Hematopoietic multipotent progenitor cell treated with erythropoietin and hydrocortisone succinate and interleukin-3 and kit ligand, for 6 days (in vitro differentiated cells): ENCODE measurements around the gene UBAC1.
A peak's percentile ranks its signal among the peaks of the same experiment; 100 is the strongest.
"Not testable (repeated sequence)": the region's sequence is repeated elsewhere in the genome, so short reads cannot be mapped to it uniquely, and the experiment has no call there.

Experiments
- DNase-seq: peaks from one replicate; pipeline ENCODE4 v3.0.0-alpha.2; 2015

UBAC1 gene

DNA sequence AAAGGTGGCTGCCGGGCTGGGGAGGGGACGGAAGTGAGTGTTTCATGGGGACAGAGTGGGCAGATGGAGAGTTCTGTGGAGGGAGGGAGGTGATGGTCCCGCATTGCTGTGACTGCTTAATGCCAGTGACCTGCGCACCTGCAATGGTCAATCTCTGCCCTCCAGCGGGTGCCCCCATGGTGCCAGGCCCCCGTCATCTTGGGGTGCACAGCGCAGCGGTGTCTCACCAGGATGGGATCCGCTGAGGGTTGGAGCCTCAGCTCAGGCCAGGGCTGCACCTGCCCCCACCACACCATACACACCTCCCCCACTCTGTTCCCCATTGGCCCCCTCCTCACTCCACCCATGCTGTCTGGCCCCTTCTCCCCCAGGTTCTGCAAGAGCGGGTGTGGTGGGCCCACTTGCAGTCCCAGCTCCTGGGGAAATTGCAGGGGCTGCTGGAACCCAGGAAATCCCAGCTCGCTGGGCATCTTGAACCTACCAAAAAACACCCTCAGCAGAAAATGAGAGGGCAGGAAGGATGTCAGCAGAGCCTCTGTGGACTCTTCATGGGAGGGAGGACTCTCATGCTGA is 41.8 kb downstream of the UBAC1 start:
- DNase-seq = no peak

DNA sequence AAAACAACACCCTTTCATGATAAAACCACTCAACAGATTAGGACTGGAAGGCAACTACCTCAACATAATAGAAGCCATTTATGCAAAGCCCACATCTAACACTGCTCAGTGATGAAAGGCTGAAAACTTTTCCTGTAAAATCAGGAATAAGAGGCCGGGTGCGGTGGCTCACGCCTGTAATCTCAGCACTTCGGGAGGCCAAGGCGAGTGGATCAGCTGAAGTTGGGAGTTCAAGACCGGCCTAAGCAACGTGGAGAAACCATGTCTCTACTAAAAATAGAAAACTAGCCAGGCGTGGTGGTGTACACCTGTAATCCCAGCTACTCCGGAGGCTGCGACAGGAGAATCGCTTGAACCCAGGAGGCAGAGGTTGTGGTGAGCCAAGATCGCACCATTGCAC is 44.9 kb downstream of the UBAC1 start:
- not testable (repeated sequence) for DNase-seq

DNA sequence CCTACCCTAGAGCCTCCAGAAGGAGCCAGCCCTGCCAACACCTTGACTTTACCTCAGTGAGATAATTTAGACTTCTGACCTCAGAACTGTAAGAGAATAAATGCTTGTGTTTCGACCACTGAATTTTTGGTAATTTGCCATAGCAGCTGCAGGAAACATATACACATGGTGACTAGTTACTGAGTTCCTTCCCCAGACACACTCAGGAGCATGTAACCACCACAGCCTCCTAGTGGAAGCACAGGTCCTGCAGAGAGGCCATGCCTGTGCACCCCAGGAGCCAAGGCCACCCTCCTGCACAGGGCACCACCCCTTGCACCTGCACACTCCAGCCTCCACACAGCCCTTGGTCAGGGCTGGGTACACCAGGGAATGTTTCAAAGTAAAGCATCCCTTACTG is 46.3 kb downstream of the UBAC1 start:
- DNase-seq = no peak

DNA sequence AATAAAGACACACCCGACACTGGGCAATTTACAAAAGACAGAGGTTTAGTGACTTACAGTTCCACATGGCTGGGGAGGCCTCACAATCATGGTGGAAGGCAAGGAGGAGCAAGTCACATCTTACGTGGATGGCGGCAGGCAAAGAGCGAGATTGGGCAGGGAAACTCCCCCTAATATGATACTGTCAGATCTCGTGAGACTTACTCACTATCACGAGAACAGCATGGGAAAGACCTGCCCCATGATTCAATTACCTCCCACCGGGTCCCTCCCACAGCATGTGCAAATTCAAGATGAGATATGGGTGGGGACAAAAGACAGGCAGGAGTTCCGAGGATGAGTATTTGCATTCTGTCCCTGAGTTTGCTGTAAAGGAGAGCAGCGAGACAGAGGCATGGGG is 49.9 kb downstream of the UBAC1 start:
- DNase-seq = peak; percentile 33

- DNase-seq = no peak
Measured at GRCh38 chr9:135910757-135911156, 50.4 kb downstream of the UBAC1 start.

GRCh38 chr9:135910216-135910615 is 51.0 kb downstream of the UBAC1 start:
- DNase-seq = no peak

GRCh38 chr9:135909371-135909770 is 51.8 kb downstream of the UBAC1 start:
- DNase-seq = no peak

- DNase-seq = peak; percentile 27
Measured at GRCh38 chr9:135908754-135909204, 52.4 kb downstream of the UBAC1 start.

- DNase-seq = peak; percentile 38
Measured at GRCh38 chr9:135908093-135908753, 53.0 kb downstream of the UBAC1 start.

DNA sequence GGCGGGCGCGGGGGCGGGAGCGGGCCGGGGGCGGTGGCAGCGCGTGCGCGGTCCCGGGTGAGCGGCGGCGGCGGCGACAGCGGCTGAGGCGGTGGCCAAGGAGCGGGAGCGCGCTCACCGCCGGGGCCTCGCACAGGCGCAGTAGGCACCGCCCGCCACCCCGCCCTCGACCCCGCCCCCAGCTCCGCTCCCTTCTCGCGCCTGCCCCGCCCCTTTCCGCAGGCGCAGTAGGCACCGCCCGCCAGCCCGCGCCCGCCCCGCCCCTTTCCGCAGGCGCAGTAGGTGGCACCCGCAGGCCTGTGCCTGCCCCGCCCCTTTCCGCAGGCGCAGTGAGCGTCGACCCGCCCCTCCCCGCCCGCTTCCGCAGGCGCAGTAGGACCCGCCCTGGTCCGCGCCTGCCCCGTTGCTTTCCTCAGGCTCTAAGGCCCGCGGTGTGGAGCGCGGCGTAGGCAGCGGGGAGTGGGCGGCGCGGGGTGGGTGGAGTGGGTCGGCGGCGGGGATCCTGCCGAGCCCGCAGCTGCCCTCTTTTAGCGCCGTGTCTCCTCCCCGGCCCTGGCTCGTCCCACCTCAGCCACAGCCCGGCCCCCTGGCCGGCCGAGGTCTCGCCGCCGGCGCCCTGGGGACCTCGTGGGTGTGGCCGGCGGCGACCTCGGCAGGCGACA is 53.6 kb downstream of the UBAC1 start, which contains the start of gene CAMSAP1:
Gene CAMSAP1, minus strand, starts transcription at position 116 of the 662 bp plus-strand sequence. CDS start 387 bp downstream, outside the sequence.
- DNase-seq = peak; percentile 95

- peak; percentile 48 for DNase-seq
Measured at GRCh38 chr9:135907006-135907430, 54.2 kb downstream of the UBAC1 start.

DNA sequence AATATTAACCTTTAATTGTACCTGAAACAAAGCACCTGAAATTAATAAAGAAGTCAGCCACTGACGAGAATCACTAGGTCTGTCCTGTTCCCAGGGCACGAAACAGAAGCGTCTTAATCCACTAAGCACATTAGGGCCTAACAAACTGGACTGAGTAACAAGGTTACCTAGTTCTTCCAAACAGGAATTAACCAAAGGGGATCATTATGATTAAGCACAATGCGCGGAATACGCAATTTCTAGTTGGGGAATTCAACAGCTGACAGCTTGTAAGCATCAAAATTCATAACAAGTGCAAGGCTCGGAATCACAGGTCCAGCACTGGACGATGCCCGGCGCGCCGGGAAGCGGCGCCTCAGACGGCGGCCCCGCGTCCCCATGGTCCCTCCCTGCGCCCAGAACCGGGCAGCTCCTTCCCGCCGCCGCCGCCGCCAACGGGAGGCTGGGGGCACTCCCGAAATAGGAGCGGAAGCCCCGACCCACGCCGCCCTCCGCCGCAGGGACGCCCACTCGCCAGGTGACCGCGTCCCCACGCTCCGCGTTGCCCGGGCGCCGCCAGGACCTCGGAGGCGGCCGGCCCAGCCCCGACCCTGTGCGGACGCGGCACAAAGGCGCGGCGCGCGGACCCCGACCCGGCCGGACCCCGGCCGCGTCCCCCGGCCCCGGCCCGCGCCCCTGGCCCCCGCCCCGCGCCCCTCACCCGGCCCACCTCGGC is 54.7 kb downstream of the UBAC1 start:
- peak; percentile 53 for DNase-seq

DNA sequence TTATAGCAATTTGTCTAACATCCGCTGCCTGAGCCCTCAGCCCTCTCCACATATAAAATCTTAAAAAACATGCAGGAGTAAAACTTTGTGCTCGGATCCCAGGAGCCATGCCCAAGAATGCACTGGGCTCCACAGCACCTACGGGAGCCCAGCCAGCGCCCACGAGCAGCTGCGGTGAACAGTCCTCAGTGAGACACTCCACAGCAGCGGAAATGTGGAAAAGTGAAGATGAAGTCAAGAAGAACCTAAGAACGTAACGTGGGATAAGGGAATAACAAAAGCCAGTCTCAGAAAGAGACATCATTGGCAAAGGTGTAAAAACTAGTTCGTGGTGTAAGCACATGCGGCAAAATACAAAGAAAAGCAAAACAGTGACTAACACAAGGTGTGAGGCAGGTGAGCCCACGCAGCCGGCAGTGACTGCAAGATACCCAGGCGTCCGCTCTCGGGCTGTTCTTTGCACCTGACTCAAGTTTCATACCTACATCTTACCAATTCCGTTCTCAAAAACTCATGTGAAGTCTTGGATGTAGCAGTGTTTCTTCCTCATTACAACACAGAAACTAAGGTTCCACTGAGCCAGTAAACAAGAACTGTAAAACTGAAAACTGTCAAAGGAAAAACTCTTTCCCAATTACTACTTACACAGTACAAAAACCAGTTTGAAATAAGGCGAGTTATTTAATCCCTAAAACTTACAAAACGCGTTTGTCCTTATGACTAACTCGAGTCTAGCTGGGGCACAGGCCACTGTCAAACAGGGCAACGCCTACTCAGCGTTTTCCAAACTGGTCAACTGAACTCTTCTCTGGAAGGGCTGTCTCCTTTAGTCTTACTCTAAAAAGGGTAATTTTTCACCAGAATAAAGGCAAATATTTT is 55.6 kb downstream of the UBAC1 start:
- DNase-seq = peak; percentile 47

DNA sequence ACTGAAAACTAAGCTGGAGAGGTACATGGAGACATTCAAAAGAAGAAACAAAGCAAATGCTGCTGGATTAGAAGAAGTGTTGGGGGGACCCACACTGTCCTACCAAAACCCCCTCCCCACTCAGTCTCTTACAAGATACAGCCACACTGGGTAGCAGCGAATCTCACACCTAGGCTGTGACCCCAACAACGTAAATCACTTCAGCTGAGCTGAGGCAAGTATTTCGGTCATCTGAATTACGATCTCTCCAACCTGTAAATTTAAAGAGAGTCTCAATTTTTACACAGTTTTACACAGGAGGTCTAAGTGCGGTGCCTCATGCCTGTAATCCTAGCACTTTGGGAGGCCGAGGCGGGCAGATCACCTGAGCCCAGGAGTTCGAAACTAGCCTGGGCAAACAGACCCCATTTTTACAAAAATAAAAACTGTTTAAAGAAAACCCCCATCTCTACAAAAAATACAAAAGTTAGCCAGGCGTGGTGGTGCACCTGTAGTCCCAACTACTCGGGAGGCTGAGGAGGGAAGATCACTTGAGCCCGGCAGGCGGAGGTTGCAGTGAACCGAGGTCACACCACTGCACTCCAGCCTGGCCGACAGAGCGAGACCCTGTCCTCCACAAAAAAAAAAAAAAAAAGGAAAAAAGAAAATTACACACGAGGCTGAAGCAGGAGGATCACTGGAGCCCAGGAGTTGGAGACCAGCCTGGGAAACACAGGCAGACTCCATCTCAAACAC is 57.2 kb downstream of the UBAC1 start:
- no peak for DNase-seq

GRCh38 chr9:135903358-135903656 is 57.9 kb downstream of the UBAC1 start:
- no peak for DNase-seq

GRCh38 chr9:135902655-135903357 is 58.4 kb downstream of the UBAC1 start:
- no peak for DNase-seq

- no peak for DNase-seq
Measured at GRCh38 chr9:135901826-135902225, 59.3 kb downstream of the UBAC1 start.

DNA sequence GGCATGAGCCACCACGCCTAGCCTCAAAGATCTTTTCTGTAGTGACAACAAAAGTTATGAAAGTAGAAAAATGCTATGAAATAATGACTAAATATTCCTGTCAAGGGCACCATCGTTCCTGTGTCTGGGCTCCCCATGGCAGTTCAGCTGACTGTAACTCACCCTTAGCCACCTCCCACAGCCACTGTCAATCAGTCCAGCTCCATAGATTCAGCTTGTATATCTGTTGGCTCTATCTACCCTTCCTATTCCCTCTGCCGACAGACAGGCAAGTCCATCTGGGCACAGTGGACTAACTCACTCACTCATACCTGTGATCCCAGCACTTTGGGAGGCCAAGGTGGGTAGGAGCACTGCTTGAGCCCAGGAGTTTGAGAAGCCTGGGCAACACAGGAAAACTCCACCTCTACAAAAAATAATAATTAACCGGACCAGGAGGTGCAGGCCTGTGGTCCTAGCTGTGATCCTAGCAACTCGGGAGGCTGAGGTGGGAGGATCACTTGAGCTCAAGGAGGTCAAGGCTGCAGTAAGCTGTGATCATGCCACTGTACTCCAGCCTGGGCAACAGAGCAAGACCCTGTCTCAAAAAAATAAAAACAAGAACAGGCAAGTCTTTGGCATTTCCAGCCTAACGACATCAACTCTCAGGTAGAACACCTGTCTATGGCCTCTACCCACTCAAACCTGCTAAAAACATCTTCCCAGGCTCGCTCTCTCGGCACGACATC is 60.0 kb downstream of the UBAC1 start:
- no peak for DNase-seq

GRCh38 chr9:135898634-135899407 is 62.4 kb downstream of the UBAC1 start:
- DNase-seq = no peak

DNA sequence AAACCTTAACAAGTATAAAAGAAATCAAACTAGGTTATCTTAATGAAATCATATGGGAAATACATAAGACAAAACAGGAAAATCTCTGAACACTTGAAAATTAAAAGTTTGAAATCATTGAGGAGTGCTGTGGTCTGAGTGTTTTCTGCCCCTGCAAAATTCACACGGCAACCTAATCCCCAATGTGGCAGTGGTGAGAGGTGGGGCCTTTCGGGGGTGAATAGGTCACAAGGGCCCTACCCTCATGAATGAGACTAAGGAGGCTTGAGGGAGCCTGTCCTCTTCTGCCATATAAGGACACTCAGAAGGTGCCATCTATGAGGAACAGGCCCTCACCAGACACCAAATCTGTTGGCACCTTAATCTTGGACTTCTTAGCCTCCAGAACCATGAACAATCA is 64.5 kb downstream of the UBAC1 start:
- no peak for DNase-seq
